Activated CD8-positive, alpha-beta T cell treated with anti-CD3 and anti-CD28 coated beads, Interleukin-2, amount 10 ng/mL, durations not matched to agents 7 days and 5 days (primary cell): Measurements from ENCODE around the gene SYN1. TPM values are rescaled to one million over a fixed set of nuclear protein-coding genes. Genes with fewer than 3 reads are reported as not detected.

Experiments
- ATAC-seq: fragments of 150-1000 bp; cut with Tn5 transposase; one replicate; pipeline ENCODE4 v1.10.0; 2021; ENCODE audit warnings: moderate library complexity
- CTCF ChIA-PET: fragments of 350-600 bp; sonication (Branson Sonifier 250); formaldehyde crosslinking; loops from one replicate; lab custom pipeline; 2021; ENCODE audit warnings: antibody characterized with exemption; lab: Charles Lee
- POLR2A ChIA-PET: fragments of 350-600 bp; sonication (Branson Sonifier 250); formaldehyde crosslinking; loops from one replicate; lab custom pipeline; 2021; ENCODE audit warnings: antibody characterized with exemption; lab: Charles Lee
- DNase-seq: peaks from one replicate; pipeline ENCODE4 v3.0.0-alpha.2; 2020
- H3K27ac Mint-ChIP-seq: one replicate; pipeline ENCODE4 v1.8.0; 2021; ENCODE audit warnings: mild to moderate bottlenecking, mixed read lengths
- H3K27me3 Mint-ChIP-seq: one replicate; pipeline ENCODE4 v1.8.0; 2021; ENCODE audit warnings: low read depth, mixed read lengths
- H3K36me3 Mint-ChIP-seq: one replicate; pipeline ENCODE4 v1.8.0; 2021; ENCODE audit warnings: low read depth, mixed read lengths
- H3K4me1 Mint-ChIP-seq: one replicate; pipeline ENCODE4 v1.8.0; 2021; ENCODE audit warnings: low read depth, mixed read lengths
- H3K4me3 Mint-ChIP-seq: one replicate; pipeline ENCODE4 v1.8.0; 2021; ENCODE audit warnings: mild to moderate bottlenecking, mixed read lengths
- H3K9me3 Mint-ChIP-seq: one replicate; pipeline ENCODE4 v1.8.0; 2022; ENCODE audit warnings: mixed read lengths; ENCODE audit not compliant: insufficient read depth
- total RNA-seq, 2 experiments: library from RNA; stranded (reverse); gene quantifications; one replicate each; pipeline ENCODE4 v1.2.3, GENCODE V29; 2021

Gene SYN1
- total RNA-seq, 2 experiments from 2014 or later: 0.57 to 0.58 TPM

DNA sequence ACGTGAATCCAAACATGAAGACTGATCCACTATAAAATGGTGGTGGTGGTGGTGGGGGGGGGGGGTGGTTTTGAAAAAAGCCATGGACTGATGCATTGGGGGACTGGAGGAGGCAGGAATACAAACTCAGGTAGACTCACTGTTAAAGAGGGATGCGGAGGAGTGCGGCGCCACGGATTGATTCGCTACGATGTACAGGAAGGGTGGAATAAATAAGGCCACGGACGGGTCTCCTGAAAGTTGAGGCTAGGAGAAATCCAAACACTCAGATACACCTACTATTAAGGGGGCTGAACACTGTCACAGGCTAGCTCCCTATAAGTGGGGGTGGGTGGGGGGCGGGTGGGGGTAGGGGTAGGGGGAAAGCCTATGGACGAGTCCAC lies 30.1 kb upstream of the SYN1 start:
- DNase-seq (no peak), ATAC-seq (no peak)
- peak overlapping the region; percentile 90 for H3K4me3 Mint-ChIP-seq
- ChIA-PET CTCF (interaction anchor here (2.2 kb wide), 1 partner anchor 19 kb away, joined by 4 read pairs; the partner anchor contains the start of gene CFP), POLR2A (interaction anchor here (0.6 kb wide), 1 partner anchor 19 kb away, joined by 3 read pairs; no protein-coding TSS in a partner anchor)
- peaks cover 57% of the 10 kb centered on the region for H3K36me3 Mint-ChIP-seq
- no peaks in the 10 kb centered on the region for H3K27me3 Mint-ChIP-seq
- peak overlapping the region; percentile 96 for H3K27ac Mint-ChIP-seq
- no peaks in the 10 kb centered on the region for H3K9me3 Mint-ChIP-seq
- peaks cover 61% of the 10 kb centered on the region for H3K4me1 Mint-ChIP-seq

DNA sequence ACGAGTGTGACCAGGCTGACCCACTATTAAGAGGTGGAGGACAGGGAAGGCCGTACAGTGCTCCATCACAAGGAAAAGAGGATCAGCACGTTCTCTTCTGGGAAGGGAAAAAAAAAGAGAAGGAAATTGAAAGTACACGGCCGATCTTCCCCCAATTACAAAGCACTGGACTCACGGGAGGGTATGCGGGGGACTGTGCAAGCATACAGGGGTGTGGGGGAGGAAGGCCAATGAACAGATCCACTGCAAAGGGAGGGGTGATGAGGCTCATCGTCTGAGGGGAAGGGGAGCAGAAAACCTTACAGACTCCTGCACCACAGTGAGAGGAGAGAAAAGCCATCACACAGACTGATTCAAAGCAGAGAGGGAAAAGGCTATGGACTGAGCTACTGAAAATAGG lies 29.6 kb upstream of the SYN1 start:
- H3K4me1 Mint-ChIP-seq: peaks cover 66% of the 10 kb centered on the region
- no peak for DNase-seq
- H3K4me3 Mint-ChIP-seq: peak overlapping the region; percentile 90
- peaks cover 57% of the 10 kb centered on the region for H3K36me3 Mint-ChIP-seq
- POLR2A ChIA-PET: interaction anchor here (0.6 kb wide), 1 partner anchor 19 kb away, joined by 3 read pairs; no protein-coding TSS in a partner anchor
- H3K27ac Mint-ChIP-seq: peak overlapping the region; percentile 96
- CTCF ChIA-PET: interaction anchor here (2.2 kb wide), 1 partner anchor 19 kb away, joined by 4 read pairs; the partner anchor contains the start of gene CFP
- H3K27me3 Mint-ChIP-seq: no peaks in the 10 kb centered on the region
- ATAC-seq: no peak
- H3K9me3 Mint-ChIP-seq: no peaks in the 10 kb centered on the region

DNA sequence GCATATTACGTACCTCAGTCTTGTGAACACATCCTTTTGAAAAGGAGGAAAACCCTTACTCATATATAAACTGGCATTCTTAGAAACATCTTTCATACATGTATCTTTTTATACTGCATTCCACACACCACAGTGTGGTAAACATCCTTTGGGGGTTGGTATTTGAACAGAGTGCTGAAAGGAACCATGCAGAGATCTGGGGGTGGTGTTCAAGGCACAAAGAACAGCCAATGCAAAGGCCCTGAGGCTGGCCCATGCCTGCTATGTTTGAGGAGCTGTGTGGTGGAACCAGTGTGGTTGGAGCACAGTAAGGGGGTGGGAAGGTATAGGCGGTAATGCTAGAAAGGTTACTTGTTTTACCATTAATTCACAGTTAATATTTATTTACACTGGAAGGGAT lies 28.7 kb upstream of the SYN1 start:
- no peaks in the 10 kb centered on the region for H3K27me3 Mint-ChIP-seq
- H3K4me1 Mint-ChIP-seq: peaks cover 66% of the 10 kb centered on the region
- ATAC-seq (no peak), DNase-seq (peak; percentile 41)
- H3K4me3 Mint-ChIP-seq: peak overlapping the region; percentile 90
- ChIA-PET POLR2A (no interaction called here), CTCF (interaction anchor here (2.2 kb wide), 1 partner anchor 18 kb away, joined by 4 read pairs; the partner anchor contains the start of gene CFP)
- H3K36me3 Mint-ChIP-seq: peaks cover 53% of the 10 kb centered on the region
- H3K27ac Mint-ChIP-seq: peak overlapping the region; percentile 96
- H3K9me3 Mint-ChIP-seq: no peaks in the 10 kb centered on the region

GRCh38 chrX:47646636-47647035 lies 27.0 kb upstream of the SYN1 start:
- H3K4me3 Mint-ChIP-seq: no peak overlapping the region
- no peak for DNase-seq
- ChIA-PET POLR2A (no interaction called here), CTCF (no interaction called here)
- no peaks in the 10 kb centered on the region for H3K9me3 Mint-ChIP-seq
- H3K27me3 Mint-ChIP-seq: no peaks in the 10 kb centered on the region
- no peak for ATAC-seq
- peaks cover 53% of the 10 kb centered on the region for H3K4me1 Mint-ChIP-seq
- H3K36me3 Mint-ChIP-seq: peaks cover 40% of the 10 kb centered on the region
- no peak overlapping the region for H3K27ac Mint-ChIP-seq

GRCh38 chrX:47645530-47645929 lies 25.9 kb upstream of the SYN1 start:
- Mint-ChIP-seq H3K36me3 (peaks cover 41% of the 10 kb centered on the region), H3K4me1 (peaks cover 43% of the 10 kb centered on the region), H3K9me3 (no peaks in the 10 kb centered on the region), H3K27ac (no peak overlapping the region), H3K27me3 (no peaks in the 10 kb centered on the region), H3K4me3 (no peak overlapping the region)
- DNase-seq: no peak
- ATAC-seq: no peak
- ChIA-PET CTCF (no interaction called here), POLR2A (no interaction called here)

DNA sequence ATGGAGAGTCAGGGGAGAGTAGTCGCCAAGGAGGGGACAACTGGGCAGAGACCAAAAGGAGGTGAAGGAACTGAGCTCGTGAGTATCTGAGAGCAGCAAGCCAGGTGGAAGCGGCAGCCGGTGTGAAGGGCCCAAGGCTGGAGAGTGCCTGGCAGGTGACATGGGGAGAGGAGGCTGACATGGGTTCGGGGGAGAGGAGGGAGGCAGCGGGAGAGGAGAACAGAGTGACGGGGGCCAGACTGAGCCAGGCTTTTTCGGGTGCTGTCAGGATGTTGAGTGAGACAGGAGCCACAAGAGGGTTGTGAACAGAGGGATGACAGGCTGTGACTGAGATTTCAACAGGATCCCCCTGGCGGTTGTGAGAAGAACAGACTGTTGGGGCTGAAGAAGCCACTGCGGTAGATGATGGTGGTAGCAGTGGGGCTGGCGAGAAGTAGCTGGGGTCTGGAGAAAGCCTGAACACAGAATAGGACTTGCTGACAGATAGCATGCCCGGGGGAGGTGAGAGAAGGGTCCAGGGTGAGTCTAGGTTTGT lies 25.0 kb upstream of the SYN1 start:
- ChIA-PET POLR2A (no interaction called here), CTCF (interaction anchor here (0.7 to 1.6 kb wide), 4 partner anchors 14 to 147 kb away, joined by 4 read pairs; no protein-coding TSS in a partner anchor)
- Mint-ChIP-seq H3K27me3 (no peaks in the 10 kb centered on the region), H3K9me3 (no peaks in the 10 kb centered on the region), H3K4me3 (no peak overlapping the region), H3K27ac (peak overlapping the region; percentile 11), H3K4me1 (peaks cover 43% of the 10 kb centered on the region), H3K36me3 (peaks cover 50% of the 10 kb centered on the region)
- DNase-seq (no peak), ATAC-seq (no peak)

GRCh38 chrX:47643926-47644325 lies 24.3 kb upstream of the SYN1 start:
- ChIA-PET CTCF (interaction anchor here (0.7 to 1.6 kb wide), 4 partner anchors 13 to 147 kb away, joined by 4 read pairs; no protein-coding TSS in a partner anchor), POLR2A (no interaction called here)
- no peaks in the 10 kb centered on the region for H3K27me3 Mint-ChIP-seq
- no peaks in the 10 kb centered on the region for H3K9me3 Mint-ChIP-seq
- peak overlapping the region; percentile 43 for H3K27ac Mint-ChIP-seq
- H3K36me3 Mint-ChIP-seq: peaks cover 50% of the 10 kb centered on the region
- peaks cover 40% of the 10 kb centered on the region for H3K4me1 Mint-ChIP-seq
- H3K4me3 Mint-ChIP-seq: no peak overlapping the region
- DNase-seq (no peak), ATAC-seq (no peak)

- Mint-ChIP-seq H3K9me3 (no peaks in the 10 kb centered on the region), H3K36me3 (peaks cover 54% of the 10 kb centered on the region), H3K4me1 (peaks cover 30% of the 10 kb centered on the region), H3K27ac (no peak overlapping the region), H3K27me3 (no peaks in the 10 kb centered on the region), H3K4me3 (no peak overlapping the region)
- ATAC-seq: no peak
- ChIA-PET CTCF (no interaction called here), POLR2A (no interaction called here)
- no peak for DNase-seq
Measured at GRCh38 chrX:47638816-47639215, 19.2 kb upstream of the SYN1 start.

DNA sequence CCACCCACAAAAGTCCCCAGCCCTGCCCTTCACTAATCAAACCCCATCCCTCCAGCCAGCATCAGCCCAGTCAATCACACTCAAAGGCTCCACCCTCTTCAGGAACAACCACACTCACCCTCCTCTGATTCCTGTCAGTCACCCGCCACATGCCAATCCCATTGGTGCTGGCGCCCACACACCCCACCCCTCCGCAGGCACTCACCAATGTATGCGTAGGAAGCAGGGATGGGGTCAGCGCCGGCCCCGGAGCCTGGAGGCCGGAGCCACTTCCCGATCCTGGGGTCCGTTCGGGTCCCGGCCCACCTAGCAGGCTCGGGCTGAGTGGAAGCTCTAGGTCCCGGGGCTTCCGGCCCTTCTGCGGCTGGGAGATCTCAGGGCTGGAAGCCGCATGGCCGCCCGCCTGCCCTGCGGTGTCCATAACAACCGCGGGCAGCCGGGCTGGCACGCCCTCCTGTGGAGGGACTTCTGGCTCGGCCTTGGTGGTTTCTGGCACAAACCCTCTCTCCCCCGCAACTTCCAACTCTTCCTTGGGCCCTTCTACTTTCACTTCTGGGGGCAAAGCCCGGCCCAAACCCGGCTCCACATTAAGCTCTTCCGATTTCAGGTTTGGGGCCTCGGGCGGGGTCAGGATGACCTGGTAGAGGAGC lies 18.0 kb upstream of the SYN1 start:
- DNase-seq (no peak), ATAC-seq (peak; percentile 66)
- Mint-ChIP-seq H3K27ac (peak overlapping the region; percentile 50), H3K36me3 (peaks cover 54% of the 10 kb centered on the region), H3K4me3 (peak overlapping the region; percentile 25), H3K9me3 (no peaks in the 10 kb centered on the region), H3K4me1 (peaks cover 30% of the 10 kb centered on the region), H3K27me3 (no peaks in the 10 kb centered on the region)
- ChIA-PET POLR2A (no interaction called here), CTCF (no interaction called here)

GRCh38 chrX:47634871-47635575 lies 15.4 kb upstream of the SYN1 start:
- CTCF ChIA-PET: no interaction called here

GRCh38 chrX:47633689-47634590 lies 14.3 kb upstream of the SYN1 start:
- Mint-ChIP-seq H3K4me1 (peaks cover 39% of the 10 kb centered on the region), H3K27ac (no peak overlapping the region), H3K4me3 (no peak overlapping the region), H3K27me3 (no peaks in the 10 kb centered on the region), H3K9me3 (no peaks in the 10 kb centered on the region), H3K36me3 (peaks cover 28% of the 10 kb centered on the region)
- no peak for ATAC-seq
- ChIA-PET POLR2A (no interaction called here), CTCF (interaction anchor here (0.9 kb wide), 1 partner anchor 110 kb away, joined by 3 read pairs; no protein-coding TSS in a partner anchor)
- no peak for DNase-seq

More at GRCh38 chrX:47634871-47635575, 15.4 kb upstream of the SYN1 start:
- DNase-seq (peak; percentile 35), ATAC-seq (peak; percentile 65)
- POLR2A ChIA-PET: no interaction called here
- Mint-ChIP-seq H3K36me3 (peaks cover 39% of the 10 kb centered on the region), H3K27ac (no peak overlapping the region), H3K27me3 (no peaks in the 10 kb centered on the region), H3K9me3 (no peaks in the 10 kb centered on the region), H3K4me1 (peaks cover 35% of the 10 kb centered on the region), H3K4me3 (no peak overlapping the region)
